Activated CD8-positive, alpha-beta T cell treated with anti-CD3 and anti-CD28 coated beads for 36 hours (primary cell): Measurements from ENCODE around the gene INA. TPM values are rescaled to one million over a fixed set of nuclear protein-coding genes. Genes with fewer than 3 reads are reported as not detected.

Source experiments
- ATAC-seq: fragments of 200-7000 bp; cut with Tn5 transposase; one replicate; pipeline ENCODE4 v1.10.0; 2021; ENCODE audit warnings: mild to moderate bottlenecking, moderate library complexity
- CTCF ChIA-PET: fragments of 350-600 bp; sonication (Branson Sonifier 250); formaldehyde crosslinking; loops from one replicate; lab custom pipeline; 2021; ENCODE audit warnings: antibody characterized with exemption; lab: Charles Lee
- POLR2A ChIA-PET: fragments of 350-600 bp; sonication (Branson Sonifier 250); formaldehyde crosslinking; loops from one replicate; lab custom pipeline; 2021; ENCODE audit warnings: antibody characterized with exemption; lab: Charles Lee
- DNase-seq: peaks from one replicate; pipeline ENCODE4 v3.0.0-alpha.2; 2020
- H3K27ac Mint-ChIP-seq: one replicate; pipeline ENCODE4 v1.8.0; 2021; ENCODE audit warnings: mild to moderate bottlenecking, mixed read lengths
- H3K27me3 Mint-ChIP-seq: one replicate; pipeline ENCODE4 v1.8.0; 2021; ENCODE audit warnings: mixed read lengths
- H3K36me3 Mint-ChIP-seq: one replicate; pipeline ENCODE4 v1.8.0; 2021; ENCODE audit warnings: low read depth, mixed read lengths
- H3K4me1 Mint-ChIP-seq: one replicate; pipeline ENCODE4 v1.8.0; 2021; ENCODE audit warnings: low read depth, mixed read lengths
- H3K4me3 Mint-ChIP-seq: one replicate; pipeline ENCODE4 v1.8.0; 2021; ENCODE audit warnings: mild to moderate bottlenecking, moderate library complexity, mixed read lengths
- H3K9me3 Mint-ChIP-seq: one replicate; pipeline ENCODE4 v1.8.0; 2021; ENCODE audit warnings: mixed read lengths
- intact Hi-C: fragments of 100-400 bp; cut with micrococcal nuclease; formaldehyde crosslinking; loops from one replicate; pipeline ENCODE4 v1.10.0; 2022
- total RNA-seq, 2 experiments: library from RNA; stranded (reverse); gene quantifications; one replicate each; pipeline ENCODE4 v1.2.3, GENCODE V29; 2021
- TF ChIP-seq, protein P1 (sequence below): fragments of 200-600 bp; IDR thresholded peaks from one replicate; pipeline ENCODE4 v1.8.0; 2022; ENCODE audit warnings: antibody characterized with exemption, mild to moderate bottlenecking

The INA gene
- total RNA-seq, 2 experiments from 2014 or later: 0.25 to 0.27 TPM

DNA sequence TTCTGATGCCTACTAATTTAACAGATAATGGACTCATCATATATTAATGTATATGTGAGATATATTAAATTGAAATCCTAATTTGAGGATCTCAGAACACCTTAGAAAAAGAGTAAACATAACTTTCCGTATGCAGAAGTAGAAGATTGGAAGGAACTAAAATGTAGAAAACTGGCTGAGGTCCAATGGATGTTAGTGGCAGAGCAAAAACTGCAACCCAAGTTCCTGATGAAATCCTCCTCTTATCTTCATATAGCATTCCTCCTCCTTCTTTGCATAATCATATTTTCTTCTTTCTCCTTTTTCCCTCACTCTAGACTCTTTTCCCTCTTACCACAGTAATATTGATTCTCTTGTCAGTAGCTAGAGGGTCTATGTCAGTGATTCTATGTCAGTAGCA is 6.0 kb downstream of the INA start:
- ATAC-seq: no peak
- no peak for DNase-seq
- Mint-ChIP-seq H3K9me3 (peaks cover 1% of the 10 kb centered on the region), H3K27me3 (peaks cover 56% of the 10 kb centered on the region), H3K27ac (no peak overlapping the region), H3K4me3 (no peak overlapping the region), H3K4me1 (peaks cover 3% of the 10 kb centered on the region), H3K36me3 (no peaks in the 10 kb centered on the region)
- ChIA-PET POLR2A (no interaction called here), CTCF (no interaction called here)
- intact Hi-C loops: no loop called here
- TF ChIP-seq, protein P1, sequence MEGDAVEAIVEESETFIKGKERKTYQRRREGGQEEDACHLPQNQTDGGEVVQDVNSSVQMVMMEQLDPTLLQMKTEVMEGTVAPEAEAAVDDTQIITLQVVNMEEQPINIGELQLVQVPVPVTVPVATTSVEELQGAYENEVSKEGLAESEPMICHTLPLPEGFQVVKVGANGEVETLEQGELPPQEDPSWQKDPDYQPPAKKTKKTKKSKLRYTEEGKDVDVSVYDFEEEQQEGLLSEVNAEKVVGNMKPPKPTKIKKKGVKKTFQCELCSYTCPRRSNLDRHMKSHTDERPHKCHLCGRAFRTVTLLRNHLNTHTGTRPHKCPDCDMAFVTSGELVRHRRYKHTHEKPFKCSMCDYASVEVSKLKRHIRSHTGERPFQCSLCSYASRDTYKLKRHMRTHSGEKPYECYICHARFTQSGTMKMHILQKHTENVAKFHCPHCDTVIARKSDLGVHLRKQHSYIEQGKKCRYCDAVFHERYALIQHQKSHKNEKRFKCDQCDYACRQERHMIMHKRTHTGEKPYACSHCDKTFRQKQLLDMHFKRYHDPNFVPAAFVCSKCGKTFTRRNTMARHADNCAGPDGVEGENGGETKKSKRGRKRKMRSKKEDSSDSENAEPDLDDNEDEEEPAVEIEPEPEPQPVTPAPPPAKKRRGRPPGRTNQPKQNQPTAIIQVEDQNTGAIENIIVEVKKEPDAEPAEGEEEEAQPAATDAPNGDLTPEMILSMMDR: no peak

DNA sequence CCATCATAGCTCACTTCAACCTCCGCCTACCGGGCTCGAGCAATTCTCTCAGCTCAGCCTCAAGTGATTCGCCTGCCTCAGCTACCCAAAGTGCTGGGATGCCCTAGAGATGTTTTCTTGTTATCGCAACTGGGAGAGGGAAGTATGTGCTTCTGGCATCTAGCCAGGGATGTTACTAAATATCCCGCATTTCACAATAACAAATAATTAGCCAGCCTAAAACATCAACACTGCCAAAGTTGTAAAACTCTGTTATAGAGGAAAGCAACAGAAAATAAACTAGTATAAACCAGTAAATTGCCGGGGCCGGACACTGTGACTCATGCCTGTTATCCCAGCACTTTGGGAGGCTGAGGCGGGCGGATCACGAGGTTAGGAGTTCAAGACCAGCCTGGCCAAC is 7.2 kb downstream of the INA start:
- CTCF ChIA-PET: no interaction called here
- no peaks in the 10 kb centered on the region for H3K4me1 Mint-ChIP-seq
- no peak overlapping the region for H3K27ac Mint-ChIP-seq
- peaks cover 49% of the 10 kb centered on the region for H3K27me3 Mint-ChIP-seq
- no peaks in the 10 kb centered on the region for H3K36me3 Mint-ChIP-seq
- ATAC-seq: no peak
- POLR2A ChIA-PET: no interaction called here
- intact Hi-C loops: no loop called here
- TF ChIP-seq, protein P1: no peak
- H3K9me3 Mint-ChIP-seq: no peaks in the 10 kb centered on the region
- no peak for DNase-seq
- H3K4me3 Mint-ChIP-seq: no peak overlapping the region

DNA sequence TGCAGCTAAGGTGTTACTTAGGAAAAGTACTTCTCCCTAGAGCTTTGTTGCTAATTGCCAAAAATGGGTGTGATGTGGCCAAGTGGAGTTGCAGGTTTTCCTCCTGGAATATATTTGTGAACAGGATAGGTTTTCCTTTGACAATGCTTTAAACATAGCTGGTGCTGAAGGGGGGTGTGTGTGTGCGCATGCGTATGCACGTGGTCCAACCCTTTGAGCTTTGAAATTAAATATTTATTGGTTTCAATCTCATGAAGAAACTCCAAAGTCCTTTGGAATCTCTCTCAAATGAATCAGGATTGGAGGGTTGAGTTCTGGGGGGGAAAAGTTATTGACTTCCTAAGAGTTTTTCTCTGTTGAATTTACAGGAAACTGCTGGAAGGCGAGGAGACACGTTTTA is 11.1 kb downstream of the INA start:
- H3K27ac Mint-ChIP-seq: no peak overlapping the region
- ChIA-PET POLR2A (interaction anchor here (0.8 kb wide), 1 partner anchor 9 kb away, joined by 3 read pairs; no protein-coding TSS in a partner anchor), CTCF (interaction anchor here (1.3 kb wide), 1 partner anchor 11 kb away, joined by 5 read pairs; the partner anchor contains the start of gene INA)
- no peaks in the 10 kb centered on the region for H3K4me1 Mint-ChIP-seq
- TF ChIP-seq, protein P1: no peak
- no peak overlapping the region for H3K4me3 Mint-ChIP-seq
- peaks cover 25% of the 10 kb centered on the region for H3K27me3 Mint-ChIP-seq
- H3K9me3 Mint-ChIP-seq: no peaks in the 10 kb centered on the region
- no peak for ATAC-seq
- H3K36me3 Mint-ChIP-seq: no peaks in the 10 kb centered on the region
- no peak for DNase-seq
- intact Hi-C loops: no loop called here

DNA sequence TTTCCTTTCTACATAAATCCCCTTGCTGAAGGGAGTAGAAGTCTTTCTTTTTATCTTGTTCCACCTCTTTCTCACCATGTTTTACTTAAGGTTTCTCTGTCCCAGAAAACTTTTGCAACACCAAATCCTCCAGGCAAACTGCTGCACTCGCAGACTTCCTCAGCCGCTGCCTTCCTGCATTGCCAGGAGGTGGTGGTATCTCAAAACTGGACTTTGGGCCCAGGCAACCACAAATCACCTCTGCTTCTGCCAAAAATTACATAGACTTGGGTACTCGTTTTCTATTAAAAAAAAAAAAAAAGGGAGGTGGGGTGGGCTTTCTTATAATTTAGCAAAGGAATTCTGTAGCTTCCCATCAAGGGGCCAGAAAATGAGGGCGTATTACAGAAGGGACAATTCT is 14.7 kb downstream of the INA start:
- intact Hi-C loops: no loop called here

DNA sequence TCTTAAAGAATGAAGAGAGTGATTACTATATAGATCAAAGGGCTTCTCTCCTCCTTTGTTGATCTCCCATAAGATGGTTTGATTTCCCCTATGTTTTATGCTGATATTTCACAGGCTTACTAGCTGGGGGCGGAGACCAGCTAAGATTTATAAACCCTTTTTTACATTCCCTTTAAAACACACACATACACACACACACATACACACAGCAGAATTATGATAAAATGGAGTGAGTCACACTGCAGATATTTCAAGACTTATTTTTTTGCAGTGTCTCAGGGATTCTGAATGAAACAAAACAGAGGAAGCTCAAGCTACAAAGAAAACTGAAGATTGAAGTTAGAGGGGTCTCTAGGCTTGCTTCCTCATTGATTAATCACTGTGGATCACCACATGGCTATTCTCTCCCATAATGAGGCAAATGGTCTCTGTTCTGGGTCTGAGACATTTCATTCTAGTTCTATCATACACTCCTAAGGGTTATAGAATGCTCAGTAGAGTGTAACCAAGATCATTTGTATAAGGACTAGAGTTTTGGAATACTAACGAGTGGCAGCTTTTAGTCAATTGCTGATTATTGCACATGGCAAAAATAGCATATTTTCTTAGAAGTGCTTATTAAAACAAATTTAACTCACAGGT is 18.6 kb downstream of the INA start:
- TF ChIP-seq, protein P1: no peak
- no peak for DNase-seq
- Mint-ChIP-seq H3K9me3 (no peaks in the 10 kb centered on the region), H3K27ac (no peak overlapping the region), H3K36me3 (no peaks in the 10 kb centered on the region), H3K27me3 (peaks cover 4% of the 10 kb centered on the region), H3K4me3 (no peak overlapping the region), H3K4me1 (no peaks in the 10 kb centered on the region)
- POLR2A ChIA-PET: no interaction called here
- intact Hi-C loops: no loop called here
- no peak for ATAC-seq
- CTCF ChIA-PET: interaction anchor here (2.0 kb wide), 1 partner anchor 51 kb away, joined by 7 read pairs; no protein-coding TSS in a partner anchor

More for the DNA sequence above, 14.7 kb downstream of the INA start:
- H3K4me3 Mint-ChIP-seq: no peak overlapping the region
- no peaks in the 10 kb centered on the region for H3K9me3 Mint-ChIP-seq
- H3K36me3 Mint-ChIP-seq: no peaks in the 10 kb centered on the region
- DNase-seq (no peak), ATAC-seq (no peak)
- POLR2A ChIA-PET: interaction anchor here (0.7 to 0.9 kb wide), 2 partner anchors 10 to 31 kb away, joined by 3 read pairs; no protein-coding TSS in a partner anchor
- CTCF ChIA-PET: interaction anchor here (1.3 kb wide), 1 partner anchor 13 kb away, joined by 4 read pairs; no protein-coding TSS in a partner anchor
- H3K27me3 Mint-ChIP-seq: peaks cover 15% of the 10 kb centered on the region
- H3K27ac Mint-ChIP-seq: no peak overlapping the region
- H3K4me1 Mint-ChIP-seq: no peaks in the 10 kb centered on the region
- TF ChIP-seq, protein P1: no peak
